Smooth muscle cell (in vitro differentiated cells): ENCODE data around the gene CAMK2D. TPM values are rescaled to one million over a fixed set of nuclear protein-coding genes. Genes with fewer than 3 reads are reported as not detected.

Source experiments
- DNase-seq: peaks from one replicate; lab custom pipeline; 2025; ENCODE audit not compliant: unreplicated experiment; lab: John Stamatoyannopoulos, UW
- H2AFZ ChIP-seq: fragments of 200-600 bp; sonication (generic); 2 replicates; pipeline ENCODE4 v1.6.0; 2016; ENCODE audit warnings: antibody characterized with exemption, low read depth, mild to moderate bottlenecking
- H3F3A ChIP-seq: fragments of 200-600 bp; sonication (generic); 2 replicates; pipeline ENCODE4 v1.6.0; 2017; ENCODE audit warnings: antibody characterized with exemption, low read depth
- H3K27ac ChIP-seq: fragments of 200-600 bp; sonication (generic); 2 replicates; pipeline ENCODE4 v1.5.1; 2016; ENCODE audit warnings: low read depth, mild to moderate bottlenecking
- H3K27me3 ChIP-seq: fragments of 200-600 bp; sonication (generic); 2 replicates; pipeline ENCODE4 v1.6.1; 2016; ENCODE audit warnings: low read depth, mild to moderate bottlenecking
- H3K36me3 ChIP-seq: fragments of 200-600 bp; sonication (generic); 2 replicates; pipeline ENCODE4 v1.5.1; 2016; ENCODE audit warnings: low read depth
- H3K4me1 ChIP-seq: fragments of 200-600 bp; sonication (generic); 2 replicates; pipeline ENCODE4 v1.5.1; 2016; ENCODE audit warnings: low read depth
- H3K4me2 ChIP-seq: fragments of 200-600 bp; sonication (generic); 2 replicates; pipeline ENCODE4 v1.6.0; 2016; ENCODE audit warnings: mild to moderate bottlenecking
- H3K4me3 ChIP-seq: fragments of 200-600 bp; sonication (generic); 2 replicates; pipeline ENCODE4 v1.5.1; 2016; ENCODE audit warnings: mild to moderate bottlenecking
- H3K79me2 ChIP-seq: fragments of 200-600 bp; sonication (generic); 2 replicates; pipeline ENCODE4 v1.6.0; 2016; ENCODE audit warnings: low read depth, mild to moderate bottlenecking
- H3K9ac ChIP-seq: fragments of 200-600 bp; sonication (generic); 2 replicates; pipeline ENCODE4 v1.6.0; 2016; ENCODE audit warnings: low read depth
- H3K9me3 ChIP-seq: fragments of 200-600 bp; sonication (generic); replicated peaks from 2 replicates; pipeline ENCODE4 v1.5.1; 2016; ENCODE audit warnings: low read depth
- H4K20me1 ChIP-seq: fragments of 200-600 bp; sonication (generic); 2 replicates; pipeline ENCODE4 v1.6.0; 2016; ENCODE audit warnings: low read depth
- WGBS: methylation state at CpG from one replicate; pipeline ENCODE4 v1.1.7; 2016; ENCODE audit warnings: low lambda C conversion rate; 5-methylcytosine and 5-hydroxymethylcytosine counted together
- polyA plus RNA-seq: library from polyadenylated mRNA; unstranded; fragments of >200 nt; fragmentation: Nextera tagmentation; extraction: Ambion mirVana; gene quantifications from 2 replicates; pipeline ENCODE4 v1.2.1, GENCODE V29; 2016
- total RNA-seq: library from RNA; depleted of rRNA; stranded (reverse); fragments of >200 nt; gene quantifications from 2 replicates; pipeline ENCODE4 v1.2.3, GENCODE V29; 2014
- TF ChIP-seq, protein P1 (sequence below): fragments of 200-600 bp; sonication (generic); IDR thresholded peaks from 2 replicates; pipeline ENCODE4 v1.5.1; 2017; ENCODE audit warnings: borderline replicate concordance, mild to moderate bottlenecking, antibody characterized with exemption; ENCODE audit not compliant: insufficient read depth, poor library complexity, severe bottlenecking

Gene CAMK2D
- total and polyA plus RNA-seq, 2 experiments from 2014 or later = 17.2 to 36.0 TPM

DNA sequence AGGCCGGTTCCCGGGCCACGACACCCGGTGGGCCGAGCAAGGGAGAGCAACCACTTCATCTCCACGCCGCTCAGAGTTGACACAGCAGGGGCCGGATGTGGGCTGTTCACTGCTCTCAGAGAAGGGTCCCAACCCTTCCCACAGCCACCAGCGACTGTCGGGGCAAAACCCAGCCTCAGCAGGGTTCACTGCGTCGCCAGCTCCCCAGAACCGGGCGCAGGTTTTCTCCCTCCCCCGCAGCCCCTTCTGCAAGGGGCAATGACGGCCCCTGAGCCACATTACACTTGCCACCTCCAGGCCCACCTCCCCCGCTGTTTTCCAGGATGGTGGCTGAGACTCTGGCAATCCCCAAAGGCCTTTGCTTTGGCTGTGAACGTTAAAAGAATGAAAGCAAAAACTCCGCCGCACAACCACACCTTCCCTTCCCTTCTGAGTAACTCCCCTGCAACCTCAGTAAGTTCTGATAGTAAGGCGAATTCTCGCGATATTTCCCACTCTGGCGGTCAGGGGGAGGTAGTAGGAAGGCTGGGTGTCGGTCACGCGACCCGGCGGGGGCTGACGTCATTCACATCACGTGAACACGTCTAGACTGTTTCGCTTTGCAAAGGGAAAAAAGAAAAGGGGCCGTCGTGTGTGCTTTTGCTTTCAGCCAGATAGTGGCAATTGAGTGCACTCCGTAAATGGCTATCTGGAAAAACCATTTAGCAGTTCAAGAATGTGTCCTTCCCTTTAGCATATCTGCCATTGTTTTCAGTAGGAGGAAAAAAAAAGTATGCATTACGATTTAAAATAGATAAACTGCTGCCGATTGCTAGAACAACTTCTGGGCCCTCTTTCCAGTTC lies 869 bp upstream of the CAMK2D start:
- peaks cover 13% of the 10 kb centered on the region for H3F3A ChIP-seq
- peak overlapping the region; percentile 97 for H3K27ac ChIP-seq
- no peaks in the 10 kb centered on the region for H3K27me3 ChIP-seq
- H3K9me3 ChIP-seq = no peaks in the 10 kb centered on the region
- H2AFZ ChIP-seq = peak overlapping the region; percentile 92
- H3K79me2 ChIP-seq = peaks cover 32% of the 10 kb centered on the region
- no peaks in the 10 kb centered on the region for H4K20me1 ChIP-seq
- H3K9ac ChIP-seq = peak overlapping the region; percentile 91
- H3K4me3 ChIP-seq = peak overlapping the region; percentile 91
- WGBS = under 1% methylated on average over 34 of the region's 38 CpGs
- H3K4me1 ChIP-seq = peaks cover 26% of the 10 kb centered on the region
- peak; percentile 87 for DNase-seq
- peak overlapping the region; percentile 90 for H3K4me2 ChIP-seq
- TF ChIP-seq, protein P1, sequence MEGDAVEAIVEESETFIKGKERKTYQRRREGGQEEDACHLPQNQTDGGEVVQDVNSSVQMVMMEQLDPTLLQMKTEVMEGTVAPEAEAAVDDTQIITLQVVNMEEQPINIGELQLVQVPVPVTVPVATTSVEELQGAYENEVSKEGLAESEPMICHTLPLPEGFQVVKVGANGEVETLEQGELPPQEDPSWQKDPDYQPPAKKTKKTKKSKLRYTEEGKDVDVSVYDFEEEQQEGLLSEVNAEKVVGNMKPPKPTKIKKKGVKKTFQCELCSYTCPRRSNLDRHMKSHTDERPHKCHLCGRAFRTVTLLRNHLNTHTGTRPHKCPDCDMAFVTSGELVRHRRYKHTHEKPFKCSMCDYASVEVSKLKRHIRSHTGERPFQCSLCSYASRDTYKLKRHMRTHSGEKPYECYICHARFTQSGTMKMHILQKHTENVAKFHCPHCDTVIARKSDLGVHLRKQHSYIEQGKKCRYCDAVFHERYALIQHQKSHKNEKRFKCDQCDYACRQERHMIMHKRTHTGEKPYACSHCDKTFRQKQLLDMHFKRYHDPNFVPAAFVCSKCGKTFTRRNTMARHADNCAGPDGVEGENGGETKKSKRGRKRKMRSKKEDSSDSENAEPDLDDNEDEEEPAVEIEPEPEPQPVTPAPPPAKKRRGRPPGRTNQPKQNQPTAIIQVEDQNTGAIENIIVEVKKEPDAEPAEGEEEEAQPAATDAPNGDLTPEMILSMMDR = no peak
- no peaks in the 10 kb centered on the region for H3K36me3 ChIP-seq

DNA sequence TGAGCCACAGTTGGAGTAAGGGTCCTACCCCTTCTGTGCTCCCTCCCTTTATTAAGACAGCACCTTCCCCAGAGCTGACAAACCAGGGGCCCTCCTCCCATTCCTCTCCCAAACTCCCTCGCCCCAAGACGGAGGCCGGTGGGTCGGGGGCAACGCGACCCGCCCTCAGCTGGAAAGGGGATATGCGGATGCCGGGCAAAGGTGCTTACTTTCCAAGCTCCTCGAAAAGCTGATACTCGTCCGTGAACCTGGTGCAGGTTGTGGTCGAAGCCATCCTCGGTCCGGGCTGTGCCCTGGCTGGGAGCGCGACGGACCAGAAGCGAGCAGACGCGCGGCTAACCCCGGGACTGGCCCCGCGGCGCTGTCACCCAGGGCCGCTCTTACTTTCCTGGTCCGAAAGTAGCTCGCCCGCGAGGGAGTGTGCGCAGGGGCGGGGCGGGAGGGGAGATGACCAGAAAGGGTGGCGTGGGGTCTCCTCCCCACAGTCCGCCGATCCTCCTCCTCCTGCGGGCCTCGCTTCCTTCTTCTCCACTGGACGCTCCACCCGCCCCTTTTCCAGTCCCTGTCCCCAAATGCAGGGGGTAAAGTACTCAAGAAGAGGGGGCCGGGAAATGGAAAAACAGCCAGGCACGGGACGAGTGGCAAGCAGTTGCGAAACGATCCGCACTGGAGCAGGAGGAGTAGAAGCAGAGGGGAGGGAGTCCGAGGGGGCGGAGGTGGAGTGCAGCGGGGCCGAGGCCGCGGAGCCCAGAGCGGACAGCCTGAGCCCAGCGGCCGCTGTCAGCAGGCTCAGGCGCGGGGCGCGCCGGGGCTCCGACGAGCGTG lies 531 bp downstream of the CAMK2D start:
- DNase-seq = peak; percentile 78
- Histone ChIP-seq H3K9ac (peak overlapping the region; percentile 91), H3K27me3 (no peaks in the 10 kb centered on the region), H3K9me3 (no peaks in the 10 kb centered on the region), H3K4me2 (peak overlapping the region; percentile 90), H3K79me2 (peaks cover 37% of the 10 kb centered on the region), H3K36me3 (no peaks in the 10 kb centered on the region), H4K20me1 (no peaks in the 10 kb centered on the region), H3F3A (peaks cover 13% of the 10 kb centered on the region), H3K4me3 (peak overlapping the region; percentile 91), H3K27ac (peak overlapping the region; percentile 97), H2AFZ (peak overlapping the region; percentile 92), H3K4me1 (peaks cover 32% of the 10 kb centered on the region)
- 1% methylated on average over 54 of the region's 64 CpGs for WGBS
- TF ChIP-seq, protein P1 = no peak

DNA sequence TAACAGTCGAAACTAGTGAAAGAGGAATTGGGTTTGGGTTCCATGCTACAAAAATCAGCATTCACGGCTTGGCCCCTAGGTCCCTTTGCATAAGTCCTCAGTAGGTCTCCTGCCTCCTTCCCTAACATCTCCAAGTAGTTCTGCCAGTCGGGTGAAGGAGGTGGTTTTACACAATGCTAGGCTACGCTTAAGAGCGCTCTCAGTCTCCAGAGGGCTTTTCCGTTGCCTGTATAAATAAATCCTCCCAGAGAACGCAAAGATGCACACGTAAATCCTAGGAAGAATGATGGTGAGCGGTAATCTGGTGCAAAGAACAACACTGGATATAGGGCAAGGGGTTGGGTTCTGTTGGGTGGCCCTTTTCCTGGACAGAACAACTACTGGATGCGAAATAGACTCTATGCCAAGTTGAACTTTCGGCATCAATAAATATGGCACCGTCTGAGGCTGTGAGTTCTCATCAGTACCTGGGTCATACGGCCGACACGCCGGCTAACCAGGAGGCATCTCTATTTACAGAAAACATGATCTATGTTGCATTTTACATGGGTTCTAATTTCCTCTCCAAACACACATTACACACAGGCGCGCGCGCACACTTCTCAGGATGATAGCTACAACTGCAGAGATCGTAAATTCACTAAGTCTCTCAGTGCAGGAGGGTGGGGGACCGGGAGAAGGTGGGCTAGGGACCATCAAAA lies 1.3 kb downstream of the CAMK2D start:
- Histone ChIP-seq H2AFZ (peak overlapping the region; percentile 92), H3K27me3 (no peaks in the 10 kb centered on the region), H3K36me3 (no peaks in the 10 kb centered on the region), H3K79me2 (peaks cover 45% of the 10 kb centered on the region), H4K20me1 (no peaks in the 10 kb centered on the region), H3K4me2 (peak overlapping the region; percentile 90), H3F3A (peaks cover 13% of the 10 kb centered on the region), H3K9me3 (no peaks in the 10 kb centered on the region), H3K9ac (peak overlapping the region; percentile 91), H3K27ac (peak overlapping the region; percentile 97), H3K4me1 (peaks cover 35% of the 10 kb centered on the region), H3K4me3 (peak overlapping the region; percentile 91)
- DNase-seq = no peak
- WGBS = 1% methylated on average over 22 of the region's 22 CpGs
- TF ChIP-seq, protein P1 = no peak
